HUES6 (cell line): ENCODE results near the gene STARD13.

ENCODE experiments used
- H3K27ac ChIP-seq: 2 replicates; pipeline ENCODE4 v1.7.0; 2013; ENCODE audit warnings: low read depth, mild to moderate bottlenecking, low read length, inconsistent platforms
- H3K27me3 ChIP-seq: 2 replicates; pipeline ENCODE4 v1.6.1; 2013; ENCODE audit warnings: low read length; ENCODE audit not compliant: control insufficient read depth, insufficient read depth
- H3K36me3 ChIP-seq: 2 replicates; pipeline ENCODE4 v1.6.1; 2013; ENCODE audit warnings: low read length; ENCODE audit not compliant: control insufficient read depth, insufficient read depth
- H3K4me1 ChIP-seq: 2 replicates; pipeline ENCODE4 v1.6.1; 2013; ENCODE audit warnings: low read length; ENCODE audit not compliant: control insufficient read depth, insufficient read depth
- H3K4me3 ChIP-seq: 2 replicates; pipeline ENCODE4 v1.5.1; 2013; ENCODE audit warnings: low read depth, low read length
- H3K9ac ChIP-seq: one replicate; pipeline ENCODE4 v1.6.1; 2013; ENCODE audit warnings: mild to moderate bottlenecking, low read length
- H3K9me3 ChIP-seq: 2 replicates; pipeline ENCODE4 v1.6.1; 2013; ENCODE audit warnings: low read depth, low read length; ENCODE audit not compliant: control insufficient read depth, insufficient read depth

Gene STARD13

GRCh38 chr13:33308863-33309262 is 23.3 kb upstream of the STARD13 start:
- H3K4me1 ChIP-seq, result no peaks in the 10 kb centered on the region
- no peak overlapping the region for H3K4me3 ChIP-seq
- H3K27ac ChIP-seq, result no peak overlapping the region
- no peaks in the 10 kb centered on the region for H3K27me3 ChIP-seq
- no peaks in the 10 kb centered on the region for H3K36me3 ChIP-seq
- H3K9ac ChIP-seq, result no peak overlapping the region
- H3K9me3 ChIP-seq, result no peaks in the 10 kb centered on the region

- Histone ChIP-seq H3K4me3 (no peak overlapping the region), H3K4me1 (no peaks in the 10 kb centered on the region), H3K9me3 (no peaks in the 10 kb centered on the region), H3K9ac (no peak overlapping the region), H3K27me3 (no peaks in the 10 kb centered on the region), H3K27ac (no peak overlapping the region), H3K36me3 (no peaks in the 10 kb centered on the region)
Measured at GRCh38 chr13:33307843-33308242, 22.3 kb upstream of the STARD13 start.

- H3K4me1 ChIP-seq, result no peaks in the 10 kb centered on the region; the same call in 1 of the 2 replicates
- no peaks in the 10 kb centered on the region for H3K36me3 ChIP-seq
- H3K9me3 ChIP-seq, result no peaks in the 10 kb centered on the region
- H3K27ac ChIP-seq, result no peak overlapping the region
- H3K9ac ChIP-seq, result no peak overlapping the region
- no peak overlapping the region for H3K4me3 ChIP-seq
- H3K27me3 ChIP-seq, result no peaks in the 10 kb centered on the region
Measured at GRCh38 chr13:33303855-33304597, 18.5 kb upstream of the STARD13 start.

GRCh38 chr13:33299626-33300025 is 14.1 kb upstream of the STARD13 start:
- Histone ChIP-seq H3K4me3 (no peak overlapping the region), H3K9me3 (no peaks in the 10 kb centered on the region), H3K36me3 (no peaks in the 10 kb centered on the region), H3K27me3 (no peaks in the 10 kb centered on the region), H3K27ac (no peak overlapping the region), H3K4me1 (no peaks in the 10 kb centered on the region; the same call in 1 of the 2 replicates), H3K9ac (no peak overlapping the region)

- H3K4me3 ChIP-seq, result no peak overlapping the region
- H3K27ac ChIP-seq, result no peak overlapping the region
- H3K9me3 ChIP-seq, result no peaks in the 10 kb centered on the region
- no peaks in the 10 kb centered on the region for H3K27me3 ChIP-seq
- H3K4me1 ChIP-seq, result no peaks in the 10 kb centered on the region; the same call in 1 of the 2 replicates
- no peaks in the 10 kb centered on the region for H3K36me3 ChIP-seq
- H3K9ac ChIP-seq, result no peak overlapping the region
Measured at GRCh38 chr13:33296793-33297425, 11.4 kb upstream of the STARD13 start.

GRCh38 chr13:33292712-33293111 is 7.2 kb upstream of the STARD13 start:
- Histone ChIP-seq H3K9me3 (no peaks in the 10 kb centered on the region), H3K4me1 (no peaks in the 10 kb centered on the region), H3K4me3 (no peak overlapping the region), H3K36me3 (no peaks in the 10 kb centered on the region), H3K27ac (no peak overlapping the region), H3K9ac (no peak overlapping the region), H3K27me3 (no peaks in the 10 kb centered on the region)

- Histone ChIP-seq H3K9me3 (no peaks in the 10 kb centered on the region), H3K27ac (no peak overlapping the region), H3K4me1 (peaks cover 6% of the 10 kb centered on the region), H3K36me3 (no peaks in the 10 kb centered on the region), H3K4me3 (no peak overlapping the region), H3K27me3 (no peaks in the 10 kb centered on the region), H3K9ac (no peak overlapping the region)
Measured at GRCh38 chr13:33290421-33290965, 4.9 kb upstream of the STARD13 start.

GRCh38 chr13:33289966-33290365 is 4.4 kb upstream of the STARD13 start:
- peaks cover 9% of the 10 kb centered on the region for H3K4me1 ChIP-seq
- no peaks in the 10 kb centered on the region for H3K27me3 ChIP-seq
- no peak overlapping the region for H3K27ac ChIP-seq
- H3K9ac ChIP-seq, result no peak overlapping the region
- no peaks in the 10 kb centered on the region for H3K36me3 ChIP-seq
- no peaks in the 10 kb centered on the region for H3K9me3 ChIP-seq
- H3K4me3 ChIP-seq, result no peak overlapping the region

GRCh38 chr13:33287142-33287882 is 1.8 kb upstream of the STARD13 start:
- H3K4me3 ChIP-seq, result no peak overlapping the region
- H3K9ac ChIP-seq, result no peak overlapping the region
- H3K27ac ChIP-seq, result no peak overlapping the region
- no peaks in the 10 kb centered on the region for H3K9me3 ChIP-seq
- H3K27me3 ChIP-seq, result no peaks in the 10 kb centered on the region
- no peaks in the 10 kb centered on the region for H3K36me3 ChIP-seq
- H3K4me1 ChIP-seq, result peaks cover 13% of the 10 kb centered on the region

GRCh38 chr13:33286128-33286527 is 573 bp upstream of the STARD13 start:
- Histone ChIP-seq H3K27ac (no peak overlapping the region), H3K9ac (no peak overlapping the region), H3K27me3 (no peaks in the 10 kb centered on the region), H3K4me3 (peak overlapping the region; percentile 62), H3K9me3 (no peaks in the 10 kb centered on the region), H3K36me3 (no peaks in the 10 kb centered on the region), H3K4me1 (peaks cover 13% of the 10 kb centered on the region)

GRCh38 chr13:33284916-33285315 is 639 bp downstream of the STARD13 start:
- Histone ChIP-seq H3K27me3 (no peaks in the 10 kb centered on the region), H3K4me1 (peaks cover 13% of the 10 kb centered on the region), H3K9me3 (no peaks in the 10 kb centered on the region), H3K36me3 (no peaks in the 10 kb centered on the region), H3K27ac (peak overlapping the region; percentile 3; the same call in 1 of the 2 replicates), H3K9ac (peak overlapping the region; percentile 60), H3K4me3 (peak overlapping the region; percentile 62)
